ENCODE measurements around the gene CREBBP. TPM values are rescaled to one million over a fixed set of nuclear protein-coding genes. Genes with fewer than 3 reads are reported as not detected.

CREBBP gene
- total and polyA plus RNA-seq, 2 experiments from 2014 or later = 36.9 to 54.8 TPM

GRCh38 chr16:3695610-3696369 is 184.7 kb downstream of the CREBBP start:
- DNase-seq (ENCODE audit: low spot score) (no peak), ATAC-seq (no peak)
- H3K9me3 Mint-ChIP-seq = no peaks in the 10 kb centered on the region
- H3K79me2 ChIP-seq (replicated peaks; ENCODE audit: insufficient read depth) = peaks cover 91% of the 10 kb centered on the region
- H3K27me3 ChIP-seq (ENCODE audit: insufficient read depth) = no peaks in the 10 kb centered on the region
- no peak overlapping the region for H3K4me3 ChIP-seq
- no peak overlapping the region for H2AFZ ChIP-seq
- no peaks in the 10 kb centered on the region for H3K9me2 ChIP-seq (ENCODE audit: insufficient read depth)
- no peaks in the 10 kb centered on the region for H3K4me1 ChIP-seq (ENCODE audit: insufficient read depth)
- no peak overlapping the region for H3K4me2 ChIP-seq
- peaks cover 8% of the 10 kb centered on the region for H3K4me1 Mint-ChIP-seq
- peaks cover 21% of the 10 kb centered on the region for H3K36me3 Mint-ChIP-seq (ENCODE audit: low read depth)
- peak overlapping the region; percentile 72 for H3K27ac ChIP-seq (ENCODE audit: low read depth)
- peaks cover 31% of the 10 kb centered on the region for H4K20me1 ChIP-seq (replicated peaks; ENCODE audit: insufficient read depth)
- H3K36me3 ChIP-seq (ENCODE audit: insufficient read depth) = no peaks in the 10 kb centered on the region; the same call in 1 of the 2 replicates
- peak overlapping the region; percentile 36 for H3K27ac Mint-ChIP-seq
- H3K4me3 Mint-ChIP-seq = no peak overlapping the region
- peaks cover 10% of the 10 kb centered on the region for H3K27me3 Mint-ChIP-seq (ENCODE audit: insufficient read depth, low read depth, poor library complexity)
- H3F3A ChIP-seq (replicated peaks; ENCODE audit: low read depth) = peaks cover 6% of the 10 kb centered on the region; the same call in 1 of the 2 replicates
- TF ChIP-seq CREB1 (CRISPR knock-in tag; IDR thresholded peaks at IDR 0.05; ENCODE audit: low read depth) (no peak), JUNB (IDR thresholded peaks at IDR 0.05; ENCODE audit: unreplicated experiment) (no peak), ZNF331 (CRISPR knock-in tag; IDR thresholded peaks at IDR 0.05; ENCODE audit: low read depth) (no peak), EZH2 (IDR thresholded peaks at IDR 0.05; ENCODE audit: low read depth, unreplicated experiment) (no peak), REST (IDR thresholded peaks at IDR 0.05; ENCODE audit: unreplicated experiment) (no peak), STAT1 (IDR thresholded peaks at IDR 0.05; ENCODE audit: unreplicated experiment) (no peak), CTCF (conservative IDR thresholded peaks at IDR 0.05; ENCODE audit: low read depth in 2 of 2) (no peak)

- no peak overlapping the region for H3K4me3 Mint-ChIP-seq
- Histone ChIP-seq H3F3A (replicated peaks; ENCODE audit: low read depth) (peaks cover 9% of the 10 kb centered on the region; the same call in 1 of the 2 replicates), H3K36me3 (ENCODE audit: insufficient read depth) (peaks cover under 1% of the 10 kb centered on the region; the same call in 1 of the 2 replicates), H3K4me3 (no peak overlapping the region), H3K4me2 (no peak overlapping the region), H3K27ac (ENCODE audit: low read depth) (no peak overlapping the region), H2AFZ (no peak overlapping the region), H3K9me2 (ENCODE audit: insufficient read depth) (no peaks in the 10 kb centered on the region), H3K79me2 (replicated peaks; ENCODE audit: insufficient read depth) (peaks cover 82% of the 10 kb centered on the region), H4K20me1 (replicated peaks; ENCODE audit: insufficient read depth) (peaks cover 22% of the 10 kb centered on the region), H3K27me3 (ENCODE audit: insufficient read depth) (no peaks in the 10 kb centered on the region), H3K4me1 (ENCODE audit: insufficient read depth) (no peaks in the 10 kb centered on the region)
- H3K27ac Mint-ChIP-seq = no peak overlapping the region
- peaks cover 7% of the 10 kb centered on the region for H3K27me3 Mint-ChIP-seq (ENCODE audit: insufficient read depth, low read depth, poor library complexity)
- peaks cover 12% of the 10 kb centered on the region for H3K4me1 Mint-ChIP-seq
- DNase-seq (ENCODE audit: low spot score) (no peak), ATAC-seq (no peak)
- no peaks in the 10 kb centered on the region for H3K9me3 Mint-ChIP-seq
- peaks cover 38% of the 10 kb centered on the region for H3K36me3 Mint-ChIP-seq (ENCODE audit: low read depth)
- no peak for TF ChIP-seq EZH2phosphoT487 (IDR thresholded peaks at IDR 0.05; ENCODE audit: unreplicated experiment)
- no peak for TF ChIP-seq ZNF114 (CRISPR knock-in tag; IDR thresholded peaks at IDR 0.05)
- TF ChIP-seq CTCF (conservative IDR thresholded peaks at IDR 0.05; ENCODE audit: low read depth in 2 of 2) = no peak
- TF ChIP-seq STAT1 (IDR thresholded peaks at IDR 0.05; ENCODE audit: unreplicated experiment) = no peak
- TF ChIP-seq REST (IDR thresholded peaks at IDR 0.05; ENCODE audit: unreplicated experiment) = no peak
- no peak for TF ChIP-seq EZH2 (IDR thresholded peaks at IDR 0.05; ENCODE audit: low read depth, unreplicated experiment)
- no peak for TF ChIP-seq NANOG (IDR thresholded peaks at IDR 0.05; ENCODE audit: borderline replicate concordance)
These were observed 186.5 kb downstream of the CREBBP start for GRCh38 chr16:3694051-3694450.
